T-helper 2 cell treated with Interferon-gamma antibody and Interleukin-4, amounts not matched to agents 5 μg/mL and 100 μg/mL, for 36 hours (primary cell): ENCODE measurements around the gene MSX2.

Source experiments
- DNase-seq: peaks from one replicate; pipeline ENCODE4 v3.0.0; 2021; ENCODE audit warnings: low spot score
- H3K27ac Mint-ChIP-seq: one replicate; pipeline ENCODE4 v1.8.0; 2021; ENCODE audit warnings: mild to moderate bottlenecking, mixed read lengths
- H3K27me3 Mint-ChIP-seq: one replicate; pipeline ENCODE4 v1.8.0; 2021; ENCODE audit warnings: low read depth, mixed read lengths
- H3K36me3 Mint-ChIP-seq: one replicate; pipeline ENCODE4 v1.8.0; 2021; ENCODE audit warnings: low read depth, mixed read lengths
- H3K4me1 Mint-ChIP-seq: one replicate; pipeline ENCODE4 v1.8.0; 2021; ENCODE audit warnings: low read depth, mixed read lengths
- H3K4me3 Mint-ChIP-seq: one replicate; pipeline ENCODE4 v1.8.0; 2022; ENCODE audit warnings: mild to moderate bottlenecking, moderate library complexity, mixed read lengths
- H3K9me3 Mint-ChIP-seq: one replicate; pipeline ENCODE4 v1.8.0; 2021; ENCODE audit warnings: mixed read lengths

Gene MSX2

DNA sequence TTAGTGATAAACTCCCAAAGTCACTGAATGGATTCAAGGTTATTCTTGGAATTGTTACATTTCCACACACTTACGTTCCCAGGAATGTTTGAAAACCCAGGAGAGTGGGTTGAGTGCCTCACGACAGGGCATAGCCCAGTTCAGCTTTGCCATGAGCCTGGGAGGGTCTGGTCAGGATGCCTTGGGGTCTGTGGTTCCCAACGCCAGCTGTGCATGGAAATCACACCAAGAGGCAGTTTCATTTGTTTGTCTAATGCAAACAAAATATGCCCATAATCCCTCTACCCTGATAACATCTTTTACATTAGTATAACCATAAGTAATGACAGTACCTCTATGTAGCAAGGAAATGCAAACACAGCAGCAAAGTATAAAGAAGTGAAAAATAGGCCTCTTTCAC lies 25.3 kb upstream of the MSX2 start:
- H3K9me3 Mint-ChIP-seq = no peaks in the 10 kb centered on the region
- H3K27ac Mint-ChIP-seq = no peak overlapping the region
- peaks cover 13% of the 10 kb centered on the region for H3K27me3 Mint-ChIP-seq
- no peak overlapping the region for H3K4me3 Mint-ChIP-seq
- no peaks in the 10 kb centered on the region for H3K4me1 Mint-ChIP-seq
- no peak for DNase-seq
- H3K36me3 Mint-ChIP-seq = no peaks in the 10 kb centered on the region

DNA sequence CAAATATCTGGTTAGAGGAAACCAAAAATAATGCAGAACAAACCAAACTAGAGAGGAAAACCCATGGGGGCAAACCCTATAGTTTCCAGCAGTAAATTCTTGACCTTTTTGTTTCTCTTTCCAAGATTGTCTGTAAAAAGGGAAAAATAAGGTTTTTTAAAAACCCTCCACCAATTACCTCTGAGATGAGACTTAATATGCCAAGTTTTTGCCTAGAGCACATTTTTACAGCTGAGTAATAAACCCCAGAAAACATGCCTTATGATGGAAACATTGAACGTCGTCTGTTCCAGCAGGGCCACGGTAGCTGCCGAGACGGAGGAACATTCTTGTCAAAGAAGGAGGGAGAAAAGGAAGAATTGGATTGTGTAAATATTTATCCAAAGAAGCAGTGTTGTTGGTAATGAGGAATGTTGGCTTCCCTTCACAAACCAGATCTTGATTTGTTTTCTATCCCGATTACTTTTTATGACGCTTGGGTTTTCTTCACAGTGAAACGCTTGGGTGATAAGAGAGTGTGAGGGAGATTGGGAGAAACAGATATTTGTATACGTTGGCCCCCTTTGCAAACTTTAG lies 17.3 kb upstream of the MSX2 start:
- Mint-ChIP-seq H3K4me1 (no peaks in the 10 kb centered on the region), H3K27me3 (no peaks in the 10 kb centered on the region), H3K9me3 (no peaks in the 10 kb centered on the region), H3K27ac (no peak overlapping the region), H3K4me3 (no peak overlapping the region), H3K36me3 (no peaks in the 10 kb centered on the region)
- DNase-seq = no peak

DNA sequence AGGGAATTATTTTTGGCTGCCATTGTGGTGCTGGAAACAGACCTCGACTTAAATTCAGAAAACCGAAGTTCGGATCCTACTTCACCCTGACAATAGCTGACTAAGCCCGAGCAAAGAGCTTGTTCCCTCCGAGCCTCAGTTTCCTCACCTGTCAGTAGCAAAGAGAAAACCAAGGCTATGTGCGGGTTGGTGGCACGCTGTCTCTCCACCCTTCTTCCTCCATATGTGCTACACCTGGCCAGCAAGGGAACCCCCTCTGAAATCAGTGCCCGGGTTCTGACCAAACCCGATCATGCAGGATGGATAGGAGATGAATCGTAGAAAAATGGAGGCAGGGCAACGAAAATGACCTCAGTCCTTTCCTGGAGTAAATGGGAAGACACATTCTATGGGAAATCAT lies 16.7 kb upstream of the MSX2 start:
- DNase-seq = no peak
- no peak overlapping the region for H3K27ac Mint-ChIP-seq
- H3K4me3 Mint-ChIP-seq = no peak overlapping the region
- no peaks in the 10 kb centered on the region for H3K36me3 Mint-ChIP-seq
- no peaks in the 10 kb centered on the region for H3K9me3 Mint-ChIP-seq
- H3K27me3 Mint-ChIP-seq = no peaks in the 10 kb centered on the region
- no peaks in the 10 kb centered on the region for H3K4me1 Mint-ChIP-seq

DNA sequence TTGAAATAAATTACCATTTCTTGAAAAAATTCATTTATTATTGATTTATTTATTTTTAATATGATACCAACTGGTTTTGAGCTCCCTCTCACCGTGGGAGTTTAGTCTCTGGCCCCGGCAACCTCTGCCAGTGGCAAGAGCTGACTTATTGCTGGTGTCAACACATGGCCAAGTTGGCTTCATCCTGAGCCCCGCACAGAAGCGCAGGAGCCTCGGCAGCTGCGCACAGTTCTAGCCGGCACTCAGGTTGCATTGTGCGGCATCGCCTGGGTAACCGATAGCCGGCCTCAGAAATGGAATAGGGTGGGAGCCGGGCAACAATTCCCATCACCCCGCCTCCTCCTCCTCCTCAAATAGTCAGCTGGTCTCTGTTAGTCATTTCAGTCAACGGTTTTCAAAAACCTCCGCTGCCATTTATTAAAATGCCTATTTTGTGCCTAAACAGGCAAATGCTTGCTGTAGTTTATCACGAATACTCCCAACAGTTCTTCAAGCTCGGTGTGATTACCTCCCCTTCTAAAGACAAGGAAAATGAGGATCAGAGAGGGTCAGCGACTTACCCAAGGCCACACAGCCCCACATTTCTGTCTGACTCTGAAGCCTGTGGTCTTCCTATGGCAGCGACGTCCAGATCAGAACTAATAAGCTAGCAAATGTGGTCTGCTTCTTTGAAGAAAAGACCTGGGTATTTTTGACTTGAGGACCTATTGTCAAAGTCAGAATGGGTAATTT lies 15.7 kb upstream of the MSX2 start:
- Mint-ChIP-seq H3K4me1 (no peaks in the 10 kb centered on the region), H3K36me3 (no peaks in the 10 kb centered on the region), H3K27me3 (no peaks in the 10 kb centered on the region), H3K4me3 (no peak overlapping the region), H3K27ac (no peak overlapping the region), H3K9me3 (no peaks in the 10 kb centered on the region)
- no peak for DNase-seq

DNA sequence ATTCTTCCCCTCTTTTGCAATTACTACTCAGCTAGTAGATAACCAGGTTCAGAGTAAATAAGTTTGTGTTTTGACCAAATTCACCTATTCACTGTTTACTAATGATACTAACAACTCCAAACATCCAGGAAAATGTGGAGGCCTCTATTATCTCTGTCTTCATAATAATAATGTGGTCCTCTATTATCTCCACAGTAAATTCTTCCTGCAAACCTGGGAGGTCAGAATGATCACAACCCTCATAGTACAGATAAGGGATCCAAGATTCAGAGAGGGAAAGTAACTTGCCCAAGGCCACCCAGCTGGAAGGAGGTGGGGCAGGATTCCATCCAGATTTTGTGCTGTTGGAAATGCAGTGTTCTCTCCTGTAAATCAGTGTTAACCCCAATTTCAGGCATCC lies 9.6 kb upstream of the MSX2 start:
- Mint-ChIP-seq H3K4me3 (no peak overlapping the region), H3K4me1 (no peaks in the 10 kb centered on the region), H3K36me3 (no peaks in the 10 kb centered on the region), H3K27me3 (peaks cover 24% of the 10 kb centered on the region), H3K27ac (no peak overlapping the region), H3K9me3 (no peaks in the 10 kb centered on the region)
- DNase-seq = no peak

DNA sequence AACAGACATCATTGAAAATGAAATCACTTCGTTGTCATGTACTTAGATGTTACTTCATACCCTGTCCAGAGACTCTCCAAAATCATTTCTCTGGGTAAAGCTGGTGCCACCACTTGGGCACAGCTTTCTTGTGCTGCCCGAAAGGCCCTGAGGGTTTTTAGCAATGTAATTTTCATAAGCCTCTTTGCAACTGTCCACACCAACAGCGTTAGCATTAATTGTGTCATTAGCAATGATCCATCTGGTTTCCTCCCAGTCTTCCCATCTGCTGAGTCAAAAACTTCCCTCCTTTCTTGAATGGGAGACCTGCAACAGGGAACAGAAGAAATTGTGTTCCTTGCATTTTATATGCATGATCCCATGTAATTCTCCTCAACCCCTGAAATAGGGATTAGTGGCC lies 8.6 kb upstream of the MSX2 start:
- no peaks in the 10 kb centered on the region for H3K4me1 Mint-ChIP-seq
- H3K4me3 Mint-ChIP-seq = no peak overlapping the region
- H3K9me3 Mint-ChIP-seq = no peaks in the 10 kb centered on the region
- H3K27ac Mint-ChIP-seq = no peak overlapping the region
- DNase-seq = no peak
- peaks cover 33% of the 10 kb centered on the region for H3K27me3 Mint-ChIP-seq
- no peaks in the 10 kb centered on the region for H3K36me3 Mint-ChIP-seq

DNA sequence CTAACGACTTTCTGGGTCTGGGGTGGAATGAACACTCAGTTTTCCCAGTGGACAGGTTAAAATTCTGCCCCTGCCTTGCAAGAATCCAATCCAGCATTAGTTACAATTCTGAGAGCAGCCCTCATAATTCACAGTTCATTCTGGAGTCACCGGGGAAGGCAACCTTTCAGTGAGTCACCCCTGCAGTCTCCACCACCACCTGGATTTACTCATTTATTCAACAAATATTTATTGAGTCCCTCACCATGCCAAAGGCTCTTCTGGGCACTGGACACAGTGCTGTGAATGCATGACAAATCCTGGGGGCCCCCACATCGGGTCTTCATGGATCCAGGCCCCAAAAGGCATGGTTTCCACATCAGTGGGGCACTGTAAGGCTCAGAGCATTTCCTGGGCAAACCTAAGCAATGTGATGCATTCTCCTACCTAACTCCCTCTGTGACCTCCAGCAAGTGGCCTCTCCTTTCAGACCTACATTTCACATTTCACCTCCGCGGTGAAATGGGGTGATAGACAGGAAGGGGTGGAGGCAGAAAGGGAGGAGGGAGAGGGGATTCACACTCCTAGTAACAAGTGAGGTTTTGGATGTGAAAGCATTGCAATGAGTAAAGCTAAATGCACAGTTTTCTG lies 6.4 kb upstream of the MSX2 start:
- Mint-ChIP-seq H3K27ac (no peak overlapping the region), H3K27me3 (peaks cover 50% of the 10 kb centered on the region)

DNA sequence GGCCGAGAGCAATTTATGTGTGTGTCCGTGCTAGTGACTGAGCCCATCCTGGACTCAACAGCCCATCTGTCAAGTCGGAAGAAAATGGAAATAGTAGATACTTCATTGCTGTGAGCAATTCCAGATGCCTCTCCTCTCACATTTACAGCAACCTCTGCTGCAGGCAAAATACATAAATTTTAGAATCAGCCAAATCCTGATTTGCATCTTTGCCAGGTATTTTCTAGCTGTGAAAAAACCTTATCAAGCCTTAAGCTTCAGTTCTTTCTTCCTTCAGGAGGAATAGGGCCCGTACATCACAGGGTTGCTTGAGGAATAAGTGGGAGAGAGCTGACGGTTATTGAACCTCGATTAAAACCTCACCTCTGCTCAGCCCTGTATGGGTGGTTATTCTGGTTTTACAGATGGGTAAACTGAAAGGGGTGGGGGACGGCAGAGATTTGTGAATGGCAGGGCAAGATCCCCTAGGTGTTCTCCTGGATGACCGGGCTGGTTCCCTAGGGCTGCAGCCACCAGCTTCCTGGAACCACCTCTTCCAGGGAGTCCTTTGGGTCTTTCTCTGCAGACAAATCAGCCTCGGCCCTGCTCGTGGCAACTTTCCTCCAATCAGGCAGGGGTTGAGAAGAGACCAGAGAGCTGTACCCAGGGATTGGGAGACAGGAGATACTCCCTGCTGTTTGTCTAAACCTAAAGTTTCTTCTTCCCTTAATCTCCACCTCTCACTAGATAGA lies 5.3 kb upstream of the MSX2 start:
- Mint-ChIP-seq H3K4me1 (peaks cover 2% of the 10 kb centered on the region), H3K27ac (no peak overlapping the region), H3K4me3 (no peak overlapping the region), H3K27me3 (peaks cover 61% of the 10 kb centered on the region), H3K36me3 (no peaks in the 10 kb centered on the region), H3K9me3 (no peaks in the 10 kb centered on the region)
- no peak for DNase-seq

More for the DNA sequence above, 6.4 kb upstream of the MSX2 start:
- no peak for DNase-seq
- H3K4me3 Mint-ChIP-seq = no peak overlapping the region
- no peaks in the 10 kb centered on the region for H3K36me3 Mint-ChIP-seq
- H3K9me3 Mint-ChIP-seq = no peaks in the 10 kb centered on the region
- no peaks in the 10 kb centered on the region for H3K4me1 Mint-ChIP-seq

DNA sequence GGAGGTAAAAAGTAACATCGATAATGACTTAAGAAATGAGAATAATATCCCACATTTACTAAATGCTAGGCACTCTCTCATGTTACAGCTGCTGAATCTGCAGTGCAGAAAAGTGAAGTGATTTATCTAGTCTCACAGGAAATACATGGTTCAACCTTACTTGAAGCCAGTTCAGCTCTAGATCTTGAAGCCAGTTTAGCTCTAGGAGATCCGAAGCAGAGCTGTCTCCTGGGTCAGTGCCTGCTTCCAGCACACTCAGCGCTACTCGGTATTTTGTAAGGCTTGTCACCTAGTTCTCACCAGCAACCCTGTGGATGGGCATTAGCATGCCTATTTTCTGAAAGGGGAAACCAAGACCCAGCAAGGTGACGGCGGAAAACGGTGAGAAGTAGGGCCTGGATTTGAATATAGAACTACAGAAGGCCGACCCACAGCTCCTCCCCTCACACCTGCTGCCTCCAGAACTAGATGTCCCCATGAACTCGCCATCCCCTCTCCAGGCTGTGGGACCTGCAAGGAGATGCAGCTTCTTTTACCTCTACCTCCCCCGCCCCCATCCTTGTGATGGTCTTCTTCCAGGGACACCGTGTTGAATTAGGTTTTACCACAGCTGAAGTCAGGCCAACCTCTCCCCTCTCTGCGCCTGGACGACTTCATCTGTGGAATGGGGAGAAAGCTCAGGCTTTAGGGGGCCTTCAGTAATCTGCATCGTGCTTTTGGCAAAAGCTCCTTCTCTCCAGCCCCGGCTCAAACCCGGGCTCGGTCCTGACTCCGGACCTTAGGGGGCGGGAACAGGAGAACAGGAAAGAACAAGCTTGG lies 4.4 kb upstream of the MSX2 start:
- peaks cover 67% of the 10 kb centered on the region for H3K27me3 Mint-ChIP-seq
- H3K36me3 Mint-ChIP-seq = no peaks in the 10 kb centered on the region
- H3K4me1 Mint-ChIP-seq = peaks cover 3% of the 10 kb centered on the region
- no peaks in the 10 kb centered on the region for H3K9me3 Mint-ChIP-seq
- no peak for DNase-seq
- H3K27ac Mint-ChIP-seq = no peak overlapping the region
- H3K4me3 Mint-ChIP-seq = no peak overlapping the region

DNA sequence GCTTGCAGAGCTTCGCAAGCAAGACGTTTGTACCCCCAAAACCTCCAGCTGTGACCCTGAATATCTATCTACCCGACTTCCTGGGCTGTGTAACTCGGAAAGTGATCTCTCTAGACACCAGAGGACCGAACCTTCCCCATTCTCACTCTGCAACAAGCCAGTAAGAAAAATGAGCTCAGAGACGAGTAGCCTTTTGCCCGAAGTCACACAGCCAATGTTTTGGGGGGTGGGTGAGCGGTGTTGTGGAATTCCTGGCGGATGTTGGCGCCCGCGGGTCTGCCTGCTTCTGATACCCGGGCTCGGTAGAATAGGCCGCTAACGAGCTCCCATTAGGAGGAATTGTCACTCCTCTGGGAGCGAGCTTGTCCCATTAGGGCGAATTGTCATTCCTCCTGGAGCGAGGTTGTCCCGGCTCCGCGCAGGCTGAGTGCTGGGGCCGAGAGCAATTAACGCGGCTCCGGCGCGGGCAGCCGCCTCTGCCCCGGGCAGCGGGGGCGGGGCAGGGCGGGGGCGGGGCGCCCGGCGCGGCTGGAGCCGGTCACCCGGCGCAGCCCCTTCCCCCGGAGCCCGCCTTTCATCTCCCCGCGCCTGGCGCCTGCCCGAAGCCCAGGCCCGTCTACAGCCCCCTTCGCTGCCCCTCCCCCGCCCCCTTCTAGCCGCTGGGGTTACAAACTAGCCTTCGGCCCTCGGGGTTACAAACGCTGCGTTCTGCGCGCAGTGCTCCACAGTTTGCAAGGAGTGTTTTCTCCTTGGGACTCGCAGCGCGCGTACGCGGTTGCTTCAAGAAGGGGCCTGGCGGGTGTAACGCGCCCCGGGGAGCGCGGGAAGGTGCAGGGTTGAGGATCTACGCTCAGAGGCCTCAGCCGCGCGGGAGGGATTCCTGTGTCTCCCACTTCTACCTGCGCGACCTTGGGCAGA lies 3.5 kb upstream of the MSX2 start:
- Mint-ChIP-seq H3K27ac (no peak overlapping the region), H3K4me3 (no peak overlapping the region), H3K9me3 (no peaks in the 10 kb centered on the region), H3K36me3 (no peaks in the 10 kb centered on the region), H3K27me3 (peaks cover 76% of the 10 kb centered on the region), H3K4me1 (peaks cover 3% of the 10 kb centered on the region)
- no peak for DNase-seq

DNA sequence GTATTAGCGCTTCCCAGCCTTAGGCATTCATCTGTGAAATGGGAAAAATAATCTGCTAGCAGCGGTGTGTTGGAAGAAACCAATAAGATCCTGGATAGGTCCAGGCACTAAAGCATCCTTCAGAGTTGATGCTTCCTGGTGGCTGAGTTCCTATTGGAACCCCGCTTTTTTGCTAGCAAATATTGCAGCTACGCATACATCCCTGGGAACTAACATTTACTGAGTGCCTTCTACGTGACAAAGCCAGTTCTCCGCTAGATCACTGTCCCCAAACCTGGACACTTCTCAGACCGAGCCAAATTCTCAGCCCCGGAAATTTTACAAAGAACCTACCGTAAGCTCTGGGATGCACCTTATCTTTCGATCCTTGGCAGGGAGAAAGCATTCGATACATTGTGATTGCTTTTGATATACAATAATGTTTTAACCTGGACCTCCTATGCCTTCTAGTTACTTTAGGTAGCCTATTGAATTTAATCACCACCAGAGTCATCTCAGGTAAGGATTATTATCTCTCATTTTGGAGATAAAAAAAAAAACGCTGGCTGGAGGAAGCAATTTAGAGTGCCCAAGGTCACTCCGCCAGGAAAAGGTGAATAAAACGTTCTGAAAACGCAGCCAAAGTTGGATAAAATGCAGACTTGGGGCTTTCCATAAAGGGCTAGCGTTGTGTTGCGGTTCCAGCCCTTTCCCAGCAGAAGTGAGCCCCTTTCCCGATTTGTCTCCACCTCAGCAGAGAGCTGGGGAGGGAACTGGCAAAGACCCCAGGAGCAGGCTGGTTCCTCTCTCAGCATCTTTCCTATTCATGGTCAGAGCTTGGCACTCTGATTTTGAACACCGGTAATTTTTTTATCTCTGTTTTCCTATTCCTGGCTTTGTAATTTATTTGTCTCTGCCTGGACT lies 2.6 kb upstream of the MSX2 start:
- no peaks in the 10 kb centered on the region for H3K9me3 Mint-ChIP-seq
- H3K4me3 Mint-ChIP-seq = no peak overlapping the region
- H3K36me3 Mint-ChIP-seq = no peaks in the 10 kb centered on the region
- H3K27ac Mint-ChIP-seq = no peak overlapping the region
- H3K27me3 Mint-ChIP-seq = peaks cover 82% of the 10 kb centered on the region
- peaks cover 3% of the 10 kb centered on the region for H3K4me1 Mint-ChIP-seq
- DNase-seq = no peak

DNA sequence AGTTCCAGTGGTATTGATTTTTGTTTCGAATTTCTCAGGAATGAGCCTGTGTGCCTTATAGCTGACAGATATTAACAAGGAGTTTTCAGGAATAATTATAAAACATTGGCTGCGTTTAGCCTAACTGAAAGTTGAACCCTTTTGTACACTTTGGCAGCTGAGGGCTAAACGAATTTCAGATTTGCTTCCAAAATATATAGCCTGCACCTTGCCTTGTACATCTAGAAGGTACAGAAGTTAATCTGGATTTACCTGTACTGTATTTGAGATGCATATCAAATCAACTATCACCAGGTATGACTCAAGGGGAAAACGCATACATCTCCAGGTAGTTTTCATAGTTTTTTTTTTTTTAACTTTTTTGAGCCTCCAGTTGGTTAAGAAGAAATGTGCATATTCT lies 1.9 kb upstream of the MSX2 start:
- no peak overlapping the region for H3K4me3 Mint-ChIP-seq
- peaks cover 87% of the 10 kb centered on the region for H3K27me3 Mint-ChIP-seq
- H3K4me1 Mint-ChIP-seq = peaks cover 3% of the 10 kb centered on the region
- H3K36me3 Mint-ChIP-seq = no peaks in the 10 kb centered on the region
- DNase-seq = no peak
- no peaks in the 10 kb centered on the region for H3K9me3 Mint-ChIP-seq
- H3K27ac Mint-ChIP-seq = no peak overlapping the region
